CD4-positive, alpha-beta memory T cell (primary cell): ENCODE data around the gene RAB18. TPM values are rescaled to one million over a fixed set of nuclear protein-coding genes. Genes with fewer than 3 reads are reported as not detected.

Experiments
- CTCF ChIA-PET: fragments of 350-600 bp; sonication (Branson Sonifier 250); formaldehyde crosslinking; loops from one replicate; lab custom pipeline; 2021; ENCODE audit warnings: inconsistent platforms; ENCODE audit not compliant: partially characterized antibody; lab: Charles Lee
- POLR2A ChIA-PET: fragments of 350-600 bp; sonication (Branson Sonifier 250); formaldehyde crosslinking; loops from one replicate; lab custom pipeline; 2021; ENCODE audit not compliant: partially characterized antibody; lab: Charles Lee
- DNase-seq, 5 donors: peaks; one replicate each; pipeline versions ENCODE4 v3.0.0 to v3.0.0-alpha.2; 2020 to 2022; ENCODE audit warnings: mixed read lengths in 1 of 5
- H3K27ac ChIP-seq: one replicate; pipeline ENCODE4 v1.7.0; 2013; ENCODE audit warnings: low read depth, low read length
- H3K27me3 ChIP-seq: 2 replicates; pipeline ENCODE4 v1.7.0; 2013; ENCODE audit warnings: mild to moderate bottlenecking, low read length, moderate library complexity; ENCODE audit not compliant: insufficient read depth
- H3K36me3 ChIP-seq: 2 replicates; pipeline ENCODE4 v1.7.0; 2013; ENCODE audit warnings: mild to moderate bottlenecking, low read length, moderate library complexity; ENCODE audit not compliant: insufficient read depth
- H3K4me1 ChIP-seq: 2 replicates; pipeline ENCODE4 v1.7.0; 2013; ENCODE audit warnings: mild to moderate bottlenecking, low read length, moderate library complexity; ENCODE audit not compliant: insufficient read depth
- H3K4me3 ChIP-seq, 2 donors: one replicate each; pipeline ENCODE4 v1.7.0; 2013; ENCODE audit warnings: low read length in 2 of 2, mild to moderate bottlenecking in 1 of 2
- H3K9me3 ChIP-seq, 2 donors: one replicate each; pipeline ENCODE4 v1.7.0; 2013; ENCODE audit warnings: low read length in 2 of 2, control low read depth in 1 of 2; ENCODE audit not compliant: control insufficient read depth in 1 of 2
- H3K27ac Mint-ChIP-seq, 7 donors: one replicate each; pipeline ENCODE4 v1.8.0; 2020 to 2021; ENCODE audit warnings: mixed read lengths in 7 of 7, mild to moderate bottlenecking in 6 of 7, inconsistent platforms in 3 of 7, moderate library complexity in 3 of 7
- H3K27me3 Mint-ChIP-seq, 2 donors: one replicate each; pipeline ENCODE4 v1.8.0; 2020 to 2021; ENCODE audit warnings: mixed read lengths in 2 of 2
- H3K36me3 Mint-ChIP-seq, 2 donors: one replicate each; pipeline ENCODE4 v1.8.0; 2020 to 2021; ENCODE audit warnings: mixed read lengths in 2 of 2, inconsistent platforms in 1 of 2, mild to moderate bottlenecking in 1 of 2
- H3K4me1 Mint-ChIP-seq, 4 donors: one replicate each; pipeline ENCODE4 v1.8.0; 2020 to 2021; ENCODE audit warnings: mixed read lengths in 4 of 4, mild to moderate bottlenecking in 1 of 4
- H3K4me3 Mint-ChIP-seq, 8 donors: one replicate each; pipeline ENCODE4 v1.8.0; 2020 to 2021; ENCODE audit warnings: mixed read lengths in 8 of 8, mild to moderate bottlenecking in 7 of 8, moderate library complexity in 6 of 8, inconsistent platforms in 3 of 8
- H3K9me3 Mint-ChIP-seq, 8 donors: one replicate each; pipeline ENCODE4 v1.8.0; 2020 to 2021; ENCODE audit warnings: mixed read lengths in 8 of 8, mild to moderate bottlenecking in 5 of 8, inconsistent platforms in 3 of 8, moderate library complexity in 1 of 8
- intact Hi-C: fragments of 100-400 bp; cut with micrococcal nuclease; formaldehyde crosslinking; loops from one replicate; pipeline ENCODE4 v1.15.1; 2023
- polyA plus RNA-seq, 2 donors: library from polyadenylated mRNA; unstranded; fragments of 300-500 nt; fragmentation: Illumina TruSeq; gene quantifications; one replicate each; pipeline ENCODE4 v1.2.3, GENCODE V29; 2021
- total RNA-seq, 2 experiments: library from RNA; stranded (reverse); gene quantifications; one replicate each; pipeline ENCODE4 v1.2.3, GENCODE V29; 2021

The RAB18 gene
- total and polyA plus RNA-seq, 4 experiments from 2014 or later = 83.3 to 171 (median 103) TPM

- peaks cover 24 to 41% of the 10 kb centered on the region in 2 donors for H3K36me3 Mint-ChIP-seq
- Histone ChIP-seq H3K36me3 (peaks cover 17% of the 10 kb centered on the region), H3K27ac (no peak overlapping the region), H3K4me3 (no peak overlapping the region), H3K27me3 (no peaks in the 10 kb centered on the region), H3K4me1 (peaks cover 39% of the 10 kb centered on the region), H3K9me3 (no peaks in the 10 kb centered on the region)
- ChIA-PET POLR2A (interaction anchor here (1.3 to 1.5 kb wide), 2 partner anchors 18 to 36 kb away, joined by 3 to 6 read pairs; partner anchors contain the start of gene RAB18), CTCF (interaction anchor here (0.7 to 1.8 kb wide), 4 partner anchors 93 to 288 kb away, joined by 3 to 6 read pairs (median 3); no protein-coding TSS in a partner anchor)
- H3K9me3 Mint-ChIP-seq = no peaks in the 10 kb centered on the region
- no peak overlapping the region for H3K4me3 Mint-ChIP-seq
- peak overlapping the region in 4 of 7 donors; percentile 58 to 95 (median 78) for H3K27ac Mint-ChIP-seq
- peaks cover 20 to 55% (median 38%) of the 10 kb centered on the region in 4 donors for H3K4me1 Mint-ChIP-seq
- intact Hi-C loops = no loop called here
- DNase-seq = no peak
- H3K27me3 Mint-ChIP-seq = no peaks in the 10 kb centered on the region
Observed at GRCh38 chr10:27540672-27541071, 36.6 kb downstream of the RAB18 start.

DNA sequence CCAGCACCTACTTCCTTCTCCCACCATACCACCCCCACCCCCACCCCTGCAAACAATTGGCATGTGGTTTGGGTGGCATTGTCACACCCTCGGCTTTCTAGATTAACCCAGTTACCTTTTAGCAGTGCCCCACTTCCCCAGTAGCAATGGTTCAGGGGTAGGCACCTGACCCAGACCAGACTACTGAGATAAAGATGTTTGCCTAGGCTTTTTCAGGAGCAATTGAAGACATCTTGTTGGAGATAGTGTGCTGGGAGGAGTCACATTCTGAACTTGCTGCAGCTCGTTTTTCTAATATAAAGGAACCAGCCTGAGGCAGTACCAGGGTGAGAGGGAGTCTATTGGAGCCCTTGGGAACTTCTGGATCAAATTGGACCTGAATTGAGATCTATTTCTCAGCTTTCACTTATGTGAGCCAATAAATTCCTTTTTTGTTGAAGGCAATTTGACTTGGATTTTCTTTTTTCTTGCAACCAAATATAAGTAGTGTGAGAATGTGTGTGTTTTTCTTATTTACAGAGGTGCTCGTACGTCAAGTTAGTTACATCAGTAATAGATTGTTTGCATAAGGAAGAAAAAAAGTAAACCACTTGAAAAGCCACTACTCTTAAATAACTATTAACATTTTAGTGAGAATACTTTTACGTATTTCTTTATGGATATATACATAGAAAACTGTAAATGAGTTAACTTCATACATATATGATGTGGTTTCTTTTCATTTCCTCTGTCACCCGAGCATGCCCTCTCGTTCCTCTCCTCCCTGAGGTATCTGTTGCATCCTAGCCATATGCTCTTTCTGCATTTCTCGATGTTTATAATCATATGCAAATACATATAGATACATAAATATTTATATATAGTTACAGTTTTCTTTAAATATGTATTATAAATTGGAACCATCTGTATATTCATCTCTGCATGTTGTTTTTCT lies 38.0 kb downstream of the RAB18 start:
- H3K27me3 ChIP-seq = no peaks in the 10 kb centered on the region
- H3K4me3 ChIP-seq = no peak overlapping the region
- Mint-ChIP-seq H3K27ac (peak overlapping the region in 6 of 7 donors; percentile 81 to 95 (median 86)), H3K9me3 (no peaks in the 10 kb centered on the region), H3K4me3 (peak overlapping the region in 7 of 8 donors; percentile 45 to 76 (median 61)), H3K36me3 (peaks cover 28 to 45% of the 10 kb centered on the region in 2 donors), H3K4me1 (peaks cover 20 to 58% (median 40%) of the 10 kb centered on the region in 4 donors), H3K27me3 (no peaks in the 10 kb centered on the region)
- no peaks in the 10 kb centered on the region for H3K9me3 ChIP-seq
- no peak overlapping the region for H3K27ac ChIP-seq
- intact Hi-C loops = no loop called here
- DNase-seq = peak in 4 of 5 donors; percentile 22 to 49 (median 32)
- peaks cover 39% of the 10 kb centered on the region for H3K4me1 ChIP-seq
- H3K36me3 ChIP-seq = peaks cover 11% of the 10 kb centered on the region
- ChIA-PET POLR2A (interaction anchor here (0.9 to 1.5 kb wide), 2 partner anchors 13 to 37 kb away, joined by 3 to 6 read pairs; partner anchors contain the start of gene RAB18), CTCF (interaction anchor here (0.6 to 1.8 kb wide), 2 partner anchors 25 to 96 kb away, joined by 3 to 6 read pairs; no protein-coding TSS in a partner anchor)

DNA sequence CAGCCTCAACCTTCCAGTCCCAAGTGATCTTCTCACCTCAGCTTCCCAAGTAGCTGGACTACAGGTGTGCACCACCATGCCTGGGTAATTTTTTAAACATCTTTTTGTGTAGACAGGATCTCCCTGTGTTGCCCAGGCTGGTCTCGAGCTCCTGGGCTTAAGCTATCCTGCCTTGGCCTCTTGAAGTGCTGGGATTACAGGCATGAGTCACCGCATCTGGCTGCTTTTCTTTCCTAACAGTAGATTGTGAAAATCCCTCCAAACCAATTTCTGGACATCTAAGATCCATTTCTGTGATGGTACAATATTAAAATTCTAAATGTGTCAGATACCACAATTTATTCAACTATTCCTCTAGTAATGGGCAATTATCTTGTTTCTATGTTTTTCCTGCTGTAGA lies 38.7 kb downstream of the RAB18 start:
- ChIA-PET CTCF (interaction anchor here (1.2 kb wide), 1 partner anchor 113 kb away, joined by 4 read pairs; no protein-coding TSS in a partner anchor), POLR2A (interaction anchor here (0.9 kb wide), 1 partner anchor 14 kb away, joined by 3 read pairs; no protein-coding TSS in a partner anchor)
- no peak overlapping the region for H3K4me3 ChIP-seq
- no peaks in the 10 kb centered on the region for H3K9me3 ChIP-seq
- no peak for DNase-seq
- H3K27ac ChIP-seq = no peak overlapping the region
- intact Hi-C loops = no loop called here
- Mint-ChIP-seq H3K4me1 (peaks cover 18 to 55% (median 38%) of the 10 kb centered on the region in 4 donors), H3K27ac (peak overlapping the region in 5 of 7 donors; percentile 14 to 95 (median 18)), H3K4me3 (peak overlapping the region in 5 of 8 donors; percentile 3 to 74 (median 28)), H3K9me3 (no peaks in the 10 kb centered on the region), H3K27me3 (no peaks in the 10 kb centered on the region), H3K36me3 (peaks cover 32 to 42% of the 10 kb centered on the region in 2 donors)
- peaks cover 9% of the 10 kb centered on the region for H3K36me3 ChIP-seq
- H3K4me1 ChIP-seq = peaks cover 39% of the 10 kb centered on the region
- H3K27me3 ChIP-seq = no peaks in the 10 kb centered on the region

- ChIA-PET CTCF (no interaction called here), POLR2A (no interaction called here)
- Histone ChIP-seq H3K27me3 (no peaks in the 10 kb centered on the region), H3K4me1 (peaks cover 12% of the 10 kb centered on the region), H3K4me3 (no peak overlapping the region), H3K9me3 (no peaks in the 10 kb centered on the region), H3K27ac (no peak overlapping the region), H3K36me3 (no peaks in the 10 kb centered on the region)
- H3K4me3 Mint-ChIP-seq = no peak overlapping the region
- H3K4me1 Mint-ChIP-seq = peaks cover 1 to 20% (median 16%) of the 10 kb centered on the region in 4 donors
- peaks cover 0 to 2% (median 0%) of the 10 kb centered on the region in 8 donors for H3K9me3 Mint-ChIP-seq
- peak overlapping the region in 1 of 7 donors; percentile 32 for H3K27ac Mint-ChIP-seq
- no peaks in the 10 kb centered on the region for H3K27me3 Mint-ChIP-seq
- intact Hi-C loops = no loop called here
- peaks cover 16 to 20% of the 10 kb centered on the region in 2 donors for H3K36me3 Mint-ChIP-seq
- no peak for DNase-seq
Observed at GRCh38 chr10:27547047-27547446, 42.9 kb downstream of the RAB18 start.

GRCh38 chr10:27547482-27547881 lies 43.4 kb downstream of the RAB18 start:
- intact Hi-C loops = no loop called here

GRCh38 chr10:27550823-27551222 lies 46.7 kb downstream of the RAB18 start:
- no peak overlapping the region for H3K27ac Mint-ChIP-seq
- CTCF ChIA-PET = no interaction called here

More at GRCh38 chr10:27547482-27547881, 43.4 kb downstream of the RAB18 start:
- H3K4me1 ChIP-seq = peaks cover 8% of the 10 kb centered on the region
- Mint-ChIP-seq H3K4me1 (peaks cover 0 to 15% (median 12%) of the 10 kb centered on the region in 4 donors), H3K9me3 (peaks cover 0 to 2% (median 0%) of the 10 kb centered on the region in 8 donors), H3K4me3 (no peak overlapping the region), H3K27me3 (no peaks in the 10 kb centered on the region), H3K27ac (peak overlapping the region in 4 of 7 donors; percentile 6 to 32 (median 14)), H3K36me3 (peaks cover 16 to 20% of the 10 kb centered on the region in 2 donors)
- no peak for DNase-seq
- no peaks in the 10 kb centered on the region for H3K36me3 ChIP-seq
- no peaks in the 10 kb centered on the region for H3K9me3 ChIP-seq
- H3K27ac ChIP-seq = no peak overlapping the region
- no peak overlapping the region for H3K4me3 ChIP-seq
- CTCF ChIA-PET = no interaction called here
- no peaks in the 10 kb centered on the region for H3K27me3 ChIP-seq
- POLR2A ChIA-PET = interaction anchor here (1.1 kb wide), 1 partner anchor 22 kb away, joined by 3 read pairs; no protein-coding TSS in a partner anchor

More at GRCh38 chr10:27550823-27551222, 46.7 kb downstream of the RAB18 start:
- Mint-ChIP-seq H3K27me3 (no peaks in the 10 kb centered on the region), H3K4me3 (no peak overlapping the region), H3K4me1 (peaks cover 0 to 1% (median under 1%) of the 10 kb centered on the region in 4 donors), H3K9me3 (peaks cover 0 to 2% (median 0%) of the 10 kb centered on the region in 8 donors), H3K36me3 (peaks cover 3 to 7% of the 10 kb centered on the region in 2 donors)
- no peak overlapping the region for H3K4me3 ChIP-seq
- no peaks in the 10 kb centered on the region for H3K27me3 ChIP-seq
- no peak for DNase-seq
- H3K36me3 ChIP-seq = no peaks in the 10 kb centered on the region
- H3K4me1 ChIP-seq = no peaks in the 10 kb centered on the region
- H3K9me3 ChIP-seq = no peaks in the 10 kb centered on the region
- intact Hi-C loops = no loop called here
- no peak overlapping the region for H3K27ac ChIP-seq
- POLR2A ChIA-PET = no interaction called here
